ENCODE measurements around the gene UBE2E1.
"Not testable (repeated sequence)": the region's sequence is repeated elsewhere in the genome, so short reads cannot be mapped to it uniquely, and the experiment has no call there.

Gene UBE2E1

GRCh38 chr3:23917679-23918303, 112.0 kb downstream of the UBE2E1 start:
- DNase-seq (ENCODE audit: low read depth): not testable (repeated sequence)

GRCh38 chr3:23918331-23918730, 112.6 kb downstream of the UBE2E1 start:
- not testable (repeated sequence) for DNase-seq (ENCODE audit: low read depth)

GRCh38 chr3:23919628-23920027, 113.9 kb downstream of the UBE2E1 start:
- no peak for DNase-seq (ENCODE audit: low read depth)

- no peak for DNase-seq (ENCODE audit: low read depth)
Observed at GRCh38 chr3:23920151-23920655, 114.4 kb downstream of the UBE2E1 start.

GRCh38 chr3:23921052-23921511, 115.3 kb downstream of the UBE2E1 start:
- peak; percentile 5 for DNase-seq (ENCODE audit: low read depth)

GRCh38 chr3:23923786-23924185, 118.0 kb downstream of the UBE2E1 start:
- peak; percentile 72 for DNase-seq (ENCODE audit: low read depth)

GRCh38 chr3:23926246-23926645, 120.5 kb downstream of the UBE2E1 start:
- no peak for DNase-seq (ENCODE audit: low read depth)

GRCh38 chr3:23926736-23927135, 121.0 kb downstream of the UBE2E1 start:
- no peak for DNase-seq (ENCODE audit: low read depth)

- no peak for DNase-seq (ENCODE audit: low read depth)
Observed at GRCh38 chr3:23928524-23928923, 122.8 kb downstream of the UBE2E1 start.

GRCh38 chr3:23931597-23931996, 125.8 kb downstream of the UBE2E1 start:
- DNase-seq (ENCODE audit: low read depth): no peak

- DNase-seq (ENCODE audit: low read depth): no peak
Observed at GRCh38 chr3:23932571-23932970, 126.8 kb downstream of the UBE2E1 start.

GRCh38 chr3:23934253-23934652, 128.5 kb downstream of the UBE2E1 start:
- DNase-seq (ENCODE audit: low read depth): no peak

- DNase-seq (ENCODE audit: low read depth): no peak
Observed at GRCh38 chr3:23937296-23937695, 131.5 kb downstream of the UBE2E1 start.

- no peak for DNase-seq (ENCODE audit: low read depth)
Observed at GRCh38 chr3:23938688-23939087, 132.9 kb downstream of the UBE2E1 start.

- DNase-seq (ENCODE audit: low read depth): no peak
Observed at GRCh38 chr3:23940775-23941174, 135.0 kb downstream of the UBE2E1 start.
